ENCODE results near the gene LAMA2.

- TF ChIP-seq POLR2A (IDR thresholded peaks at IDR 0.05) (no peak), CTCF (IDR thresholded peaks at IDR 0.05) (no peak), EP300 (IDR thresholded peaks at IDR 0.05) (no peak)
Observed at GRCh38 chr6:129110690-129111343, 227.9 kb downstream of the LAMA2 start.
